Measurements from ENCODE around the gene ADARB2. TPM values are rescaled to one million over a fixed set of nuclear protein-coding genes. Genes with fewer than 3 reads are reported as not detected.
A peak's percentile ranks its signal among the peaks of the same experiment; 100 is the strongest.

The ADARB2 gene
- total RNA-seq, 2 donors from 2014 or later: 8.0 to 12.2 TPM

GRCh38 chr10:1308962-1309616, 428.2 kb downstream of the ADARB2 start:
- no peak for TF ChIP-seq CTCF (IDR thresholded peaks at IDR 0.05)
- TF ChIP-seq POLR2A (IDR thresholded peaks at IDR 0.05): no peak
- no peaks in the 10 kb centered on the region for H3K4me1 ChIP-seq
- no peak for DNase-seq
- no peaks in the 10 kb centered on the region for H3K9me3 ChIP-seq
- H3K36me3 ChIP-seq (replicated peaks in 1 of 2; ENCODE audit: insufficient read depth in 1 of 2, low read depth in 2 of 2): no peaks in the 10 kb centered on the region
- ATAC-seq: no peak
- no peak overlapping the region for H3K4me3 ChIP-seq
- H3K27me3 ChIP-seq: no peaks in the 10 kb centered on the region
- 65 to 74% methylated on average over 5 to 8 of the region's 8 CpGs for WGBS, 2 donors
- intact Hi-C loops (cut with DNase I): no loop called here
- no peak overlapping the region for H3K27ac ChIP-seq

GRCh38 chr10:1308173-1308961, 429.0 kb downstream of the ADARB2 start:
- 59 to 64% methylated on average over 4 of the region's 4 CpGs for WGBS, 2 donors
- Histone ChIP-seq H3K36me3 (replicated peaks in 1 of 2; ENCODE audit: insufficient read depth in 1 of 2, low read depth in 2 of 2) (no peaks in the 10 kb centered on the region), H3K4me3 (no peak overlapping the region), H3K27ac (no peak overlapping the region), H3K9me3 (no peaks in the 10 kb centered on the region), H3K27me3 (no peaks in the 10 kb centered on the region), H3K4me1 (no peaks in the 10 kb centered on the region)
- DNase-seq: no peak
- TF ChIP-seq POLR2A (IDR thresholded peaks at IDR 0.05) (no peak), CTCF (IDR thresholded peaks at IDR 0.05) (no peak)
- ATAC-seq: no peak
- intact Hi-C loops (cut with DNase I): no loop called here

GRCh38 chr10:1301143-1301542, 436.2 kb downstream of the ADARB2 start:
- no peak for DNase-seq
- 29 to 40% methylated on average over 5 of the region's 5 CpGs for WGBS, 2 donors
- intact Hi-C loops (cut with DNase I): no loop called here

GRCh38 chr10:1300218-1300617, 437.1 kb downstream of the ADARB2 start:
- Histone ChIP-seq H3K27me3 (peaks cover 0 to 4% of the 10 kb centered on the region in 2 donors), H3K4me1 (no peaks in the 10 kb centered on the region), H3K4me3 (no peak overlapping the region), H3K36me3 (replicated peaks in 1 of 2; ENCODE audit: insufficient read depth in 1 of 2, low read depth in 2 of 2) (no peaks in the 10 kb centered on the region), H3K27ac (no peak overlapping the region), H3K9me3 (no peaks in the 10 kb centered on the region)
- 61 to 65% methylated on average over 6 of the region's 6 CpGs for WGBS, 2 donors
- TF ChIP-seq POLR2A (IDR thresholded peaks at IDR 0.05): no peak
- no peak for TF ChIP-seq CTCF (IDR thresholded peaks at IDR 0.05)
- DNase-seq: no peak
- intact Hi-C loops (cut with DNase I): no loop called here
- no peak for ATAC-seq

More at GRCh38 chr10:1301143-1301542, 436.2 kb downstream of the ADARB2 start:
- no peaks in the 10 kb centered on the region for H3K4me1 ChIP-seq
- no peak for ATAC-seq
- peaks cover 0 to 4% of the 10 kb centered on the region in 2 donors for H3K27me3 ChIP-seq
- no peak overlapping the region for H3K4me3 ChIP-seq
- H3K27ac ChIP-seq: no peak overlapping the region
- TF ChIP-seq CTCF (IDR thresholded peaks at IDR 0.05) (peak in 2 of 7 experiments; percentile 11 to 12), POLR2A (IDR thresholded peaks at IDR 0.05) (no peak)
- no peaks in the 10 kb centered on the region for H3K9me3 ChIP-seq
- no peaks in the 10 kb centered on the region for H3K36me3 ChIP-seq (replicated peaks in 1 of 2; ENCODE audit: insufficient read depth in 1 of 2, low read depth in 2 of 2)
